Progenitor cell of endocrine pancreas (in vitro differentiated cells): Measurements from ENCODE around the gene RAP1GAP2. TPM values are rescaled to one million over a fixed set of nuclear protein-coding genes. Genes with fewer than 3 reads are reported as not detected.
"Not testable (repeated sequence)": the region's sequence is repeated elsewhere in the genome, so short reads cannot be mapped to it uniquely, and the experiment has no call there.

ENCODE experiments used
- DNase-seq: peaks from one replicate; pipeline ENCODE4 v3.0.0; 2021; ENCODE audit warnings: low spot score; ENCODE audit not compliant: unreplicated experiment
- H3K27ac Mint-ChIP-seq: 2 replicates; pipeline ENCODE4 v1.8.0; 2021; ENCODE audit warnings: mild to moderate bottlenecking, moderate library complexity, mixed read lengths
- H3K27me3 Mint-ChIP-seq: 2 replicates; pipeline ENCODE4 v1.8.0; 2021; ENCODE audit warnings: mixed read lengths
- H3K36me3 Mint-ChIP-seq: 2 replicates; pipeline ENCODE4 v1.8.0; 2022; ENCODE audit warnings: mixed read lengths; ENCODE audit not compliant: insufficient read depth
- H3K4me1 Mint-ChIP-seq: 2 replicates; pipeline ENCODE4 v1.8.0; 2021; ENCODE audit warnings: low read depth, mixed read lengths
- H3K4me3 Mint-ChIP-seq: 2 replicates; pipeline ENCODE4 v1.8.0; 2021; ENCODE audit warnings: low read depth, mild to moderate bottlenecking, moderate library complexity, mixed read lengths
- H3K9me3 Mint-ChIP-seq: 2 replicates; pipeline ENCODE4 v1.8.0; 2021; ENCODE audit warnings: low read depth, mixed read lengths
- CTCF ChIP-seq: fragments of 200-600 bp; sonication (generic); IDR thresholded peaks from one replicate; pipeline ENCODE4 v1.5.0; 2021; ENCODE audit warnings: antibody characterized with exemption, mild to moderate bottlenecking; ENCODE audit not compliant: unreplicated experiment
- total RNA-seq: library from RNA; stranded (reverse); gene quantifications from 2 replicates; pipeline ENCODE4 v1.2.1, GENCODE V29; 2021

RAP1GAP2 gene
- total RNA-seq, 1 donor from 2014 or later: 116 TPM

- Mint-ChIP-seq H3K36me3 (peaks cover 7% of the 10 kb centered on the region), H3K4me1 (peaks cover 28% of the 10 kb centered on the region), H3K9me3 (no peaks in the 10 kb centered on the region), H3K4me3 (no peak overlapping the region), H3K27me3 (no peaks in the 10 kb centered on the region), H3K27ac (no peak overlapping the region)
- TF ChIP-seq CTCF: no peak
- DNase-seq: no peak
Measured at GRCh38 chr17:2885733-2886132, 89.5 kb downstream of the RAP1GAP2 start.

GRCh38 chr17:2888326-2888725 is 92.1 kb downstream of the RAP1GAP2 start:
- peak overlapping the region; percentile 3 for H3K27ac Mint-ChIP-seq
- H3K9me3 Mint-ChIP-seq: no peaks in the 10 kb centered on the region
- no peak overlapping the region for H3K4me3 Mint-ChIP-seq
- DNase-seq: no peak
- H3K27me3 Mint-ChIP-seq: no peaks in the 10 kb centered on the region
- H3K4me1 Mint-ChIP-seq: peaks cover 35% of the 10 kb centered on the region
- H3K36me3 Mint-ChIP-seq: peaks cover 8% of the 10 kb centered on the region
- TF ChIP-seq CTCF: no peak

GRCh38 chr17:2889256-2889655 is 93.0 kb downstream of the RAP1GAP2 start:
- Mint-ChIP-seq H3K9me3 (no peaks in the 10 kb centered on the region), H3K27me3 (no peaks in the 10 kb centered on the region), H3K27ac (peak overlapping the region; percentile 69), H3K36me3 (peaks cover 7% of the 10 kb centered on the region), H3K4me3 (no peak overlapping the region), H3K4me1 (peaks cover 32% of the 10 kb centered on the region)
- DNase-seq: no peak
- TF ChIP-seq CTCF: no peak

- Mint-ChIP-seq H3K36me3 (peaks cover 13% of the 10 kb centered on the region), H3K4me1 (peaks cover 40% of the 10 kb centered on the region), H3K27ac (peak overlapping the region; percentile 74)
- not testable (repeated sequence) for H3K9me3 Mint-ChIP-seq, DNase-seq, H3K27me3 Mint-ChIP-seq, H3K4me3 Mint-ChIP-seq
Measured at GRCh38 chr17:2890778-2891177, 94.5 kb downstream of the RAP1GAP2 start.

- peaks cover 3% of the 10 kb centered on the region for H3K9me3 Mint-ChIP-seq
- peaks cover 44% of the 10 kb centered on the region for H3K4me1 Mint-ChIP-seq
- no peak overlapping the region for H3K4me3 Mint-ChIP-seq
- TF ChIP-seq CTCF: no peak
- peaks cover 20% of the 10 kb centered on the region for H3K36me3 Mint-ChIP-seq
- H3K27me3 Mint-ChIP-seq: no peaks in the 10 kb centered on the region
- H3K27ac Mint-ChIP-seq: peak overlapping the region; percentile 27
- DNase-seq: no peak
Measured at GRCh38 chr17:2892305-2892971, 96.2 kb downstream of the RAP1GAP2 start.

GRCh38 chr17:2893422-2893914 is 97.2 kb downstream of the RAP1GAP2 start:
- no peak for DNase-seq
- H3K27me3 Mint-ChIP-seq: no peaks in the 10 kb centered on the region

More at GRCh38 chr17:2893422-2893914, 97.2 kb downstream of the RAP1GAP2 start:
- H3K36me3 Mint-ChIP-seq: peaks cover 18% of the 10 kb centered on the region
- TF ChIP-seq CTCF: no peak
- H3K27ac Mint-ChIP-seq: peak overlapping the region; percentile 49
- H3K4me3 Mint-ChIP-seq: no peak overlapping the region
- H3K4me1 Mint-ChIP-seq: peaks cover 46% of the 10 kb centered on the region
- peaks cover 3% of the 10 kb centered on the region for H3K9me3 Mint-ChIP-seq
